ENCODE data around the gene CYB5R3.

CYB5R3 gene

GRCh38 chr22:42649246-42650099 lies at the start of gene CYB5R3:
Gene CYB5R3 (minus strand): TSS chr22:42649392. CDS start chr22:42649315, 77 bp downstream.
- peak; percentile 11; the same call in 1 of the 2 replicates for TF ChIP-seq CREB1 (IDR thresholded peaks at IDR 0.05; ENCODE audit: low read depth)
- no peak for TF ChIP-seq CEBPB (IDR thresholded peaks at IDR 0.05)
- peak; percentile 1; the same call in 1 of the 2 replicates for TF ChIP-seq RAD21 (IDR thresholded peaks at IDR 0.05; ENCODE audit: low read depth)
- TF ChIP-seq TAF1 (IDR thresholded peaks at IDR 0.05; ENCODE audit: low read depth), result peak; percentile 66
- TF ChIP-seq YY1 (IDR thresholded peaks at IDR 0.05; ENCODE audit: low read depth), result peak; percentile 87

GRCh38 chr22:42697542-42698013 lies 48.4 kb upstream of the CYB5R3 start:
- TF ChIP-seq TEAD4 (IDR thresholded peaks at IDR 0.05), result peak; percentile 82
- TF ChIP-seq NFIC (IDR thresholded peaks at IDR 0.05), result peak; percentile 91
- TF ChIP-seq ZBTB7A (IDR thresholded peaks at IDR 0.05; ENCODE audit: low read depth), result 0 out of 2 replicates have a peak, but pooled peaks have one; percentile 27
- no peak for TF ChIP-seq CEBPB (IDR thresholded peaks at IDR 0.05)
- TF ChIP-seq RAD21 (IDR thresholded peaks at IDR 0.05; ENCODE audit: low read depth), result no peak
- no peak for TF ChIP-seq YY1 (IDR thresholded peaks at IDR 0.05; ENCODE audit: low read depth)
- TF ChIP-seq USF1 (IDR thresholded peaks at IDR 0.05), result no peak
- peak; percentile 66; the same call in 1 of the 2 replicates for TF ChIP-seq MAX (IDR thresholded peaks at IDR 0.05)
- TF ChIP-seq FOXM1 (IDR thresholded peaks at IDR 0.05; ENCODE audit: borderline replicate concordance, low read depth), result no peak
- TF ChIP-seq REST (IDR thresholded peaks at IDR 0.05; ENCODE audit: low read depth), result no peak
- TF ChIP-seq TCF12 (IDR thresholded peaks at IDR 0.05; ENCODE audit: low read depth), result peak; percentile 60
- TF ChIP-seq EP300 (IDR thresholded peaks at IDR 0.05; ENCODE audit: borderline replicate concordance), result no peak; the same call in 1 of the 2 replicates

GRCh38 chr22:42696331-42696967 lies 47.3 kb upstream of the CYB5R3 start:
- no peak for TF ChIP-seq TAF1 (IDR thresholded peaks at IDR 0.05; ENCODE audit: low read depth)
- no peak for TF ChIP-seq YY1 (IDR thresholded peaks at IDR 0.05; ENCODE audit: low read depth)
- TF ChIP-seq CEBPB (IDR thresholded peaks at IDR 0.05), result no peak
- TF ChIP-seq RAD21 (IDR thresholded peaks at IDR 0.05; ENCODE audit: low read depth), result no peak
- TF ChIP-seq TEAD4 (IDR thresholded peaks at IDR 0.05), result no peak
- no peak for TF ChIP-seq TCF12 (IDR thresholded peaks at IDR 0.05; ENCODE audit: low read depth)

- TF ChIP-seq MAX (IDR thresholded peaks at IDR 0.05), result no peak
- TF ChIP-seq TCF12 (IDR thresholded peaks at IDR 0.05; ENCODE audit: low read depth), result no peak
- TF ChIP-seq YY1 (IDR thresholded peaks at IDR 0.05; ENCODE audit: low read depth), result no peak
- no peak for TF ChIP-seq ZBTB7A (IDR thresholded peaks at IDR 0.05; ENCODE audit: low read depth)
- no peak for TF ChIP-seq EP300 (IDR thresholded peaks at IDR 0.05; ENCODE audit: borderline replicate concordance)
Measured at GRCh38 chr22:42695294-42695693, 46.1 kb upstream of the CYB5R3 start.

GRCh38 chr22:42693763-42694683 lies 44.8 kb upstream of the CYB5R3 start:
- TF ChIP-seq YY1 (IDR thresholded peaks at IDR 0.05; ENCODE audit: low read depth) (no peak), EP300 (IDR thresholded peaks at IDR 0.05; ENCODE audit: borderline replicate concordance) (no peak), EGR1 (IDR thresholded peaks at IDR 0.05) (no peak), FOXM1 (IDR thresholded peaks at IDR 0.05; ENCODE audit: borderline replicate concordance, low read depth) (no peak), TEAD4 (IDR thresholded peaks at IDR 0.05) (no peak), NFIC (IDR thresholded peaks at IDR 0.05) (no peak), USF1 (IDR thresholded peaks at IDR 0.05) (no peak), REST (IDR thresholded peaks at IDR 0.05; ENCODE audit: low read depth) (no peak), CREB1 (IDR thresholded peaks at IDR 0.05; ENCODE audit: low read depth) (no peak), TAF1 (IDR thresholded peaks at IDR 0.05; ENCODE audit: low read depth) (no peak), CEBPB (IDR thresholded peaks at IDR 0.05) (no peak), ZBTB7A (IDR thresholded peaks at IDR 0.05; ENCODE audit: low read depth) (no peak), RAD21 (IDR thresholded peaks at IDR 0.05; ENCODE audit: low read depth) (no peak), TCF12 (IDR thresholded peaks at IDR 0.05; ENCODE audit: low read depth) (no peak), MAX (IDR thresholded peaks at IDR 0.05) (no peak)

All from Ishikawa (cell line).